GM12891 (cell line): Measurements from ENCODE around the gene EYA3.

ENCODE experiments used
- POLR2A ChIP-seq: IDR thresholded peaks from 2 replicates; pipeline ENCODE4 v1.6.1; 2011; ENCODE audit warnings: low read depth, low read length, control low read depth
- POLR2AphosphoS5 ChIP-seq: IDR thresholded peaks from 2 replicates; pipeline ENCODE4 v1.6.1; 2011; ENCODE audit warnings: low read depth, low read length, control low read depth
- SPI1 ChIP-seq: IDR thresholded peaks from 2 replicates; pipeline ENCODE4 v1.6.1; 2011; ENCODE audit warnings: low read depth, low read length, control low read depth

- TF ChIP-seq POLR2AphosphoS5, result no peak
- TF ChIP-seq POLR2A, result no peak
- TF ChIP-seq SPI1, result no peak
These were observed 118.0 kb downstream of the EYA3 start for GRCh38 chr1:27970401-27970800.
